AG20443 (cell line): ENCODE data around the gene CLEC2D.
"Not testable (repeated sequence)": the region's sequence is repeated elsewhere in the genome, so short reads cannot be mapped to it uniquely, and the experiment has no call there.

Experiments
- DNase-seq: peaks from one replicate; pipeline ENCODE4 v3.0.0; 2012; ENCODE audit warnings: low spot score, mixed read lengths

Gene CLEC2D

GRCh38 chr12:9700606-9700956 is 31.1 kb downstream of the CLEC2D start:
- DNase-seq, result no peak

GRCh38 chr12:9701380-9702154 is 32.1 kb downstream of the CLEC2D start:
- no peak for DNase-seq

GRCh38 chr12:9702255-9702654 is 32.7 kb downstream of the CLEC2D start:
- DNase-seq, result no peak

GRCh38 chr12:9704561-9704960 is 35.0 kb downstream of the CLEC2D start:
- DNase-seq, result not testable (repeated sequence)

- no peak for DNase-seq
Measured at GRCh38 chr12:9706086-9706685, 36.7 kb downstream of the CLEC2D start.

- no peak for DNase-seq
Measured at GRCh38 chr12:9707356-9707755, 37.8 kb downstream of the CLEC2D start.

- DNase-seq, result peak; percentile 62
Measured at GRCh38 chr12:9707864-9708808, 38.6 kb downstream of the CLEC2D start.

- DNase-seq, result no peak
Measured at GRCh38 chr12:9708853-9709252, 39.3 kb downstream of the CLEC2D start.

- DNase-seq, result no peak
Measured at GRCh38 chr12:9710584-9711375, 41.3 kb downstream of the CLEC2D start.

- DNase-seq, result peak; percentile 41
Measured at GRCh38 chr12:9711664-9712063, 42.2 kb downstream of the CLEC2D start.

GRCh38 chr12:9713032-9713558 is 43.6 kb downstream of the CLEC2D start:
- DNase-seq, result not testable (repeated sequence)

GRCh38 chr12:9717070-9717925 is 47.8 kb downstream of the CLEC2D start:
- no peak for DNase-seq

GRCh38 chr12:9718968-9719367 is 49.5 kb downstream of the CLEC2D start:
- no peak for DNase-seq

GRCh38 chr12:9719790-9720189 is 50.3 kb downstream of the CLEC2D start:
- DNase-seq, result no peak

GRCh38 chr12:9721394-9722092 is 52.0 kb downstream of the CLEC2D start:
- no peak for DNase-seq

GRCh38 chr12:9724023-9724422 is 54.5 kb downstream of the CLEC2D start:
- DNase-seq, result no peak

GRCh38 chr12:9725213-9725870 is 55.8 kb downstream of the CLEC2D start:
- no peak for DNase-seq

- DNase-seq, result no peak
Measured at GRCh38 chr12:9727813-9728212, 58.3 kb downstream of the CLEC2D start.

GRCh38 chr12:9729082-9729481 is 59.6 kb downstream of the CLEC2D start:
- no peak for DNase-seq
